Transverse colon (tissue), 4 donors: Measurements from ENCODE around the gene TNFSF13. TPM values are rescaled to one million over a fixed set of nuclear protein-coding genes. Genes with fewer than 3 reads are reported as not detected.

Source experiments
- DNase-seq: peaks from one replicate; pipeline ENCODE4 v3.0.0-alpha.2; 2019
- H3K27ac ChIP-seq, 4 donors: fragments of 200-600 bp; sonication (generic); 2 replicates each; pipeline ENCODE4 v1.5.1; 2016 to 2018; ENCODE audit warnings: inconsistent platforms in 4 of 4
- H3K27me3 ChIP-seq: fragments of 200-600 bp; sonication (generic); 2 replicates; pipeline ENCODE4 v1.5.1; 2017; ENCODE audit warnings: inconsistent platforms
- H3K36me3 ChIP-seq, 4 donors: fragments of 200-600 bp; sonication (generic); 2 replicates each; pipeline ENCODE4 v1.5.1; 2017 to 2019; ENCODE audit warnings: inconsistent platforms in 4 of 4
- H3K4me1 ChIP-seq, 4 donors: fragments of 200-600 bp; sonication (generic); 2 replicates each; pipeline ENCODE4 v1.5.1; 2017 to 2020; ENCODE audit warnings: inconsistent platforms in 4 of 4
- H3K4me3 ChIP-seq, 4 donors: fragments of 200-600 bp; sonication (generic); 1 replicate in 1 of 4; 2 replicates in 3 of 4; pipeline versions ENCODE4 v1.5.1 to v1.6.1; 2017 to 2019; ENCODE audit warnings: inconsistent platforms in 4 of 4
- H3K9me3 ChIP-seq, 2 donors: fragments of 200-600 bp; sonication (generic); 2 replicates each; pipeline ENCODE4 v1.5.1; 2017 to 2019; ENCODE audit warnings: inconsistent platforms in 2 of 2
- CTCF ChIP-seq, 5 experiments: fragments of 200-600 bp in 3 of 5; fragments of 450-650 bp in 2 of 5; sonication (generic) in 3 of 5; IDR thresholded peaks; 1 replicate in 2 of 5; 2 replicates in 3 of 5; pipeline ENCODE4 v1.5.1; 2016 to 2017; ENCODE audit warnings: antibody characterized with exemption in 5 of 5, inconsistent platforms in 3 of 5, mild to moderate bottlenecking in 2 of 5, moderate library complexity in 1 of 5
- EP300 ChIP-seq: sonication (generic); formaldehyde crosslinking; IDR thresholded peaks from one replicate; pipeline ENCODE4 v1.6.1; 2017; ENCODE audit warnings: antibody characterized with exemption, low read depth
- POLR2A ChIP-seq: fragments of 450-650 bp; IDR thresholded peaks from one replicate; pipeline ENCODE4 v1.6.1; 2016; ENCODE audit warnings: antibody characterized with exemption, mild to moderate bottlenecking, moderate library complexity
- POLR2AphosphoS5 ChIP-seq, 3 donors: sonication (generic); formaldehyde crosslinking; IDR thresholded peaks; one replicate each; pipeline ENCODE4 v1.6.1; 2016; ENCODE audit warnings: antibody characterized with exemption in 3 of 3
- WGBS, 2 donors: methylation state at CpG; one replicate each; pipeline ENCODE4 v1.1.5; 2018; ENCODE audit warnings: low coverage in 1 of 2; 5-methylcytosine and 5-hydroxymethylcytosine counted together
- in situ Hi-C, 4 donors: fragments of 200-750 bp; cut with MboI; loops; one replicate each; pipeline versions ENCODE4 v1.15.0 to v1.15.1; 2017; ENCODE audit warnings: low sequenced_read_pairs in 3 of 4, low pct_ligation_motif_present in 1 of 4, low pct_unique_long_range_greater_than_20kb in 1 of 4
- intact Hi-C: fragments of 100-400 bp; cut with DNase I; formaldehyde crosslinking; loops from one replicate; pipeline ENCODE4 v1.15.1; 2023; ENCODE audit warnings: low total_unique reads
- total RNA-seq, 4 donors: library from RNA; depleted of rRNA; stranded (reverse); fragments of >200 nt; gene quantifications; one replicate each; pipeline ENCODE4 v1.1.0, GENCODE V29; 2016

TNFSF13 gene
- total RNA-seq, 4 donors from 2014 or later: 19.7 to 94.3 (median 59.8) TPM

GRCh38 chr17:7523033-7523432 lies 35.5 kb upstream of the TNFSF13 start:
- H3K36me3 ChIP-seq: no peaks in the 10 kb centered on the region
- in situ Hi-C loops (no loop called here), intact Hi-C loops (no loop called here)
- peak; percentile 31 for DNase-seq
- TF ChIP-seq EP300 (no peak), CTCF (IDR thresholded peaks at IDR 0.05) (peak; percentile 35 to 50 (median 40))
- no peak overlapping the region for H3K27ac ChIP-seq
- H3K4me1 ChIP-seq: no peaks in the 10 kb centered on the region
- no peaks in the 10 kb centered on the region for H3K9me3 ChIP-seq
- no peaks in the 10 kb centered on the region for H3K27me3 ChIP-seq
- 43 to 47% methylated on average over 6 to 10 of the region's 10 CpGs for WGBS, 2 donors
- H3K4me3 ChIP-seq: no peak overlapping the region

DNA sequence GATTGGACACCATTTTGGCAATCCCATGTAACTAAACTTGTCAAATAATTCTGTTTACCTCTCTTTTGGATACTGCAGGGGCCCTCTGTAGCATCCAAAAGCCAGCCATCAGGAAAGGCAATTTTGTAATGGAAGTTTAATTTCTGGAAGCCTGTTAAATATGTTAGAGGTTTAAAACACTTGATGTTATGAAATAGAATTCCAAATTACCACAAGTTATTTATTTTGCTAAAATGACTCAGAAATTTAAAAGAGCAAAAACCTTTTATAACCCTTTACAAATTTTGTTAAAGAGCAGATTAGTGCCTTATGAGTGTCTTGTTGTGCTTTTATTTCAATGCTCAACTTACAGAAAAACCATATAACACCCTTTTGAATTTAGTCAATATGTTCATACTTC lies 29.7 kb upstream of the TNFSF13 start:
- TF ChIP-seq POLR2AphosphoS5 (IDR thresholded peaks at IDR 0.05): no peak
- Histone ChIP-seq H3K27ac (no peak overlapping the region), H3K9me3 (peaks cover 3 to 6% of the 10 kb centered on the region in 2 donors), H3K36me3 (no peaks in the 10 kb centered on the region), H3K4me1 (no peaks in the 10 kb centered on the region), H3K4me3 (no peak overlapping the region), H3K27me3 (no peaks in the 10 kb centered on the region)
- no peak for DNase-seq
- in situ Hi-C loops (no loop called here), intact Hi-C loops (no loop called here)

DNA sequence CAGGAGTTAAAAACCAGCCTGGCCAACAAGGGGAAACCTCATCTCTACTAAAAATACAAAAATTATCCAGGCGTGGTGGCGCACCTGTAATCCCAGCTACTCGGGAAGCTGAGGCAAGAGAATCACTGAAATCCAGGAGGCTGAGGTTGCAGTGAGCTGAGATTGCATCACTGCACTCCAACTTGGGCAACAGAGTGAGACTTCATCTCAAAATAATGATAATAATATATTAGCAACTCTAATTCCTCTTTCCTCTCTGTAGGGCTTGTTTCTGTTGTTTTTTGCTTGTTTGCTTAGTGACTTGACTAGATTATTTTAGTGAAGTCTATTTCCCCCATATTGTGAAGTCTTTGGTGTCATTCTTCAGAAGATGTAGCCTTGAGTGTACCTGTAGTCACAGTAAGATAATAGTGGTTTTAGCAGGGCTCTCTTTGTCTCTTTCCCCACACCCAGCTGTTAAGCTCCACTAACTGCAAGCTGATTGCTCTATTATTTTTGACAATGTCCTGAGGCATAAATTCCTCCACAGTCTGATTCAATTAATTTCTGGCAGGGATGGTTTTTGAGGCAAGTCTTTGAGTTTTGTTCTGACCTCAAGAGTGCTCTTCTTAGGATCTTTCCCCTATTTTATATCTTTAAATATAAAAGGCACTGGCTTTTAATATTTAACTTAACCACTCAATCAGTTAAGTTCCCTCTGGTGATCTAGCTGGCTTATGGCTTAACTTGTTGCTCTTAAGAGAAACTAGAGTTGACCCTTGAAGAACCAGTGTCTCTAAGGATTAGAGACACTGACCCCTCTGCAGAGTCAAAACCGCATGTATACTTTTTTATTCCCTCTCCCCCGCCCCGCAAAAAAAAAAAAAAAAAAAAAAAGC lies 28.3 kb upstream of the TNFSF13 start:
- 81 to 93% methylated on average over 6 of the region's 6 CpGs for WGBS, 2 donors
- in situ Hi-C loops: no loop called here

DNA sequence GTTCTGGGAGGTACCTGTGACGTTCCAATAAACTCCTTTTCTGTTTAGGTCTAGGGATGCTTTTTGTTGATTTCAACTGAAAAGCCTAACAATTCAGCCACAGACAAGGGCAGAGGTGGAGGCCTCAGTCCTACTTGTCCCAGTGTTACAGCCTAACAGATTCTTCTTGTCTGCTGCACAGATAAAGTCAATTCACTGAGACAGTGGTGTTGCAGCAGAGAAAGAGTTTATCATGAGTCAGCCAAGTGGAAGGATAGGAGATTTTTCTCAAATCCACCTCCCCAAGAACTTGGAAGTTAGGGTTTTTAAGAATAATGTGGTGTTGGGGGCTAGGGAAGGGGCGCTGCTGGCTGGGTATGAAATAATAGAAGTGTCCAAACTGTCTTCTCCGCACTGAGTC lies 20.5 kb upstream of the TNFSF13 start:
- in situ Hi-C loops (no loop called here), intact Hi-C loops (no loop called here)
- no peak overlapping the region for H3K4me3 ChIP-seq
- no peaks in the 10 kb centered on the region for H3K4me1 ChIP-seq
- no peaks in the 10 kb centered on the region for H3K36me3 ChIP-seq
- WGBS, 2 donors: 82 to 100% methylated on average over 1 to 3 of the region's 3 CpGs
- no peaks in the 10 kb centered on the region for H3K27me3 ChIP-seq
- DNase-seq: no peak
- H3K9me3 ChIP-seq: peaks cover 0 to 9% of the 10 kb centered on the region in 2 donors
- H3K27ac ChIP-seq: no peak overlapping the region
- TF ChIP-seq POLR2AphosphoS5 (IDR thresholded peaks at IDR 0.05) (no peak), POLR2A (no peak), EP300 (no peak), CTCF (IDR thresholded peaks at IDR 0.05) (no peak)

More for the DNA sequence above, 28.3 kb upstream of the TNFSF13 start:
- TF ChIP-seq POLR2AphosphoS5 (IDR thresholded peaks at IDR 0.05) (no peak), CTCF (IDR thresholded peaks at IDR 0.05) (no peak), EP300 (no peak), POLR2A (no peak)
- intact Hi-C loops: no loop called here
- Histone ChIP-seq H3K4me1 (no peaks in the 10 kb centered on the region), H3K27me3 (no peaks in the 10 kb centered on the region), H3K36me3 (no peaks in the 10 kb centered on the region), H3K27ac (no peak overlapping the region), H3K9me3 (peaks cover 3 to 6% of the 10 kb centered on the region in 2 donors), H3K4me3 (no peak overlapping the region)
- DNase-seq: no peak
